Measurements from ENCODE around the gene ZFHX2. TPM values are rescaled to one million over a fixed set of nuclear protein-coding genes. Genes with fewer than 3 reads are reported as not detected.

ZFHX2 gene
- total and polyA plus RNA-seq, 2 of the 13 experiments (the other 11 are each of a cell fraction or from before 2014, with no cell fraction given) = 0.17 to 0.44 TPM

DNA sequence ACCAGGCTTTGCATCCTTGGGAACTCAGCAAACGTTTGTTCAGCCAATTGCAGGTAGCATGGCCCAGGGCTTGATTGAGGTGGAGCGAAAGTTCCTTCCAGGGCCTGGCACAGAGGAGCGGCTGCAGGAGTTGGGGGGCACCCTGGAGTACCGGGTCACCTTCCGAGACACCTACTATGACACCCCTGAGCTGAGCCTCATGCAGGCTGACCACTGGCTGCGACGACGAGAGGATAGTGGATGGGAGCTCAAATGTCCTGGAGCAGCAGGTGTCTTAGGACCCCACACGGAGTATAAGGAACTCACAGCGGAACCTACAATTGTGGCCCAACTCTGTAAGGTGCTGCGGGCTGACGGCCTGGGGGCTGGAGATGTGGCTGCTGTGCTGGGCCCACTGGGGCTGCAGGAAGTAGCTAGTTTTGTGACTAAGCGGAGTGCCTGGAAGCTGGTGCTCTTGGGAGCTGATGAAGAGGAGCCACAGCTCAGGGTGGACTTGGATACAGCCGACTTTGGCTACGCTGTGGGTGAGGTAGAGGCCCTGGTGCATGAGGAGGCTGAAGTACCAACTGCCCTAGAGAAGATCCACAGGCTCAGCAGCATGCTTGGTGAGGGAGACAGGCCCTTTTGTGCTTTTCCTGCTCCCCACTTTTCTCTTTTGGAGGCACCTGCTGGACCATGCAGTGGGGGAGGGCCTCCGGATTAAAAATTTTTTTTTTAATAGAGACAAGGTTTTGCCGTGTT is 5.3 kb upstream of the ZFHX2 start (continued):
- TF ChIP-seq MTA3 (CRISPR knock-in tag; IDR thresholded peaks at IDR 0.05) (no peak), DDIT3 (CRISPR knock-in tag; IDR thresholded peaks at IDR 0.05) (no peak), MYC (CRISPR knock-in tag; IDR thresholded peaks at IDR 0.05; ENCODE audit: borderline replicate concordance) (peak; percentile 25; the same call in 1 of the 2 replicates), ATF1 (CRISPR knock-in tag; IDR thresholded peaks at IDR 0.05) (no peak), PCBP2 (optimal IDR thresholded peaks at IDR 0.05; ENCODE audit: low read depth, low read length, poor library complexity, severe bottlenecking) (no peak), SETDB1 (CRISPR knock-in tag; IDR thresholded peaks at IDR 0.05; ENCODE audit: borderline replicate concordance) (no peak), HNF4A (CRISPR knock-in tag; IDR thresholded peaks at IDR 0.05) (no peak), ZNF335 (CRISPR knock-in tag; IDR thresholded peaks at IDR 0.05) (no peak), ZBTB8A (CRISPR knock-in tag; IDR thresholded peaks at IDR 0.05; ENCODE audit: borderline replicate concordance, low read depth) (no peak), NFKB2 (CRISPR knock-in tag; IDR thresholded peaks at IDR 0.05; ENCODE audit: borderline replicate concordance) (no peak), NFYC (CRISPR knock-in tag; IDR thresholded peaks at IDR 0.05) (no peak), RAD21 (CRISPR knock-in tag; IDR thresholded peaks at IDR 0.05) (no peak), GLI4 (CRISPR knock-in tag; IDR thresholded peaks at IDR 0.05; ENCODE audit: borderline replicate concordance) (no peak; the same call in 1 of the 2 replicates), IRF2 (CRISPR knock-in tag; IDR thresholded peaks at IDR 0.05) (no peak), ETV5 (CRISPR knock-in tag; IDR thresholded peaks at IDR 0.05; ENCODE audit: borderline replicate concordance) (0 out of 2 replicates have a peak, but pooled peaks have one; percentile 18), RBM22 (optimal IDR thresholded peaks at IDR 0.05; ENCODE audit: low read length) (no peak), BCL6 (CRISPR knock-in tag; IDR thresholded peaks at IDR 0.05) (no peak), ZNF546 (CRISPR knock-in tag; conservative IDR thresholded peaks at IDR 0.05) (no peak; the same call in 1 of the 2 replicates), FOXA3 (CRISPR knock-in tag; IDR thresholded peaks at IDR 0.05) (no peak), ZNF563 (CRISPR knock-in tag; IDR thresholded peaks at IDR 0.05) (no peak), ZNF678 (CRISPR knock-in tag; IDR thresholded peaks at IDR 0.05) (no peak), E2F2 (CRISPR knock-in tag; IDR thresholded peaks at IDR 0.05; ENCODE audit: borderline replicate concordance) (no peak), ZFP91 (CRISPR knock-in tag; IDR thresholded peaks at IDR 0.05; ENCODE audit: borderline replicate concordance) (no peak), ZNF205 (CRISPR knock-in tag; IDR thresholded peaks at IDR 0.05) (no peak)
- TF ChIP-seq, protein P1, sequence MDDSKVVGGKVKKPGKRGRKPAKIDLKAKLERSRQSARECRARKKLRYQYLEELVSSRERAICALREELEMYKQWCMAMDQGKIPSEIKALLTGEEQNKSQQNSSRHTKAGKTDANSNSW (CRISPR knock-in tag; IDR thresholded peaks at IDR 0.05; ENCODE audit: borderline replicate concordance) = no peak
- TF ChIP-seq, protein P2, sequence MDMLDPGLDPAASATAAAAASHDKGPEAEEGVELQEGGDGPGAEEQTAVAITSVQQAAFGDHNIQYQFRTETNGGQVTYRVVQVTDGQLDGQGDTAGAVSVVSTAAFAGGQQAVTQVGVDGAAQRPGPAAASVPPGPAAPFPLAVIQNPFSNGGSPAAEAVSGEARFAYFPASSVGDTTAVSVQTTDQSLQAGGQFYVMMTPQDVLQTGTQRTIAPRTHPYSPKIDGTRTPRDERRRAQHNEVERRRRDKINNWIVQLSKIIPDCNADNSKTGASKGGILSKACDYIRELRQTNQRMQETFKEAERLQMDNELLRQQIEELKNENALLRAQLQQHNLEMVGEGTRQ (IDR thresholded peaks at IDR 0.05; ENCODE audit: low read depth, low read length) = no peak
- TF ChIP-seq, protein P2 (CRISPR knock-in tag; IDR thresholded peaks at IDR 0.05; ENCODE audit: borderline replicate concordance) = no peak

Data from HepG2 (cell line).